Measurements from ENCODE around the gene MAPK8IP3.

MAPK8IP3 gene

DNA sequence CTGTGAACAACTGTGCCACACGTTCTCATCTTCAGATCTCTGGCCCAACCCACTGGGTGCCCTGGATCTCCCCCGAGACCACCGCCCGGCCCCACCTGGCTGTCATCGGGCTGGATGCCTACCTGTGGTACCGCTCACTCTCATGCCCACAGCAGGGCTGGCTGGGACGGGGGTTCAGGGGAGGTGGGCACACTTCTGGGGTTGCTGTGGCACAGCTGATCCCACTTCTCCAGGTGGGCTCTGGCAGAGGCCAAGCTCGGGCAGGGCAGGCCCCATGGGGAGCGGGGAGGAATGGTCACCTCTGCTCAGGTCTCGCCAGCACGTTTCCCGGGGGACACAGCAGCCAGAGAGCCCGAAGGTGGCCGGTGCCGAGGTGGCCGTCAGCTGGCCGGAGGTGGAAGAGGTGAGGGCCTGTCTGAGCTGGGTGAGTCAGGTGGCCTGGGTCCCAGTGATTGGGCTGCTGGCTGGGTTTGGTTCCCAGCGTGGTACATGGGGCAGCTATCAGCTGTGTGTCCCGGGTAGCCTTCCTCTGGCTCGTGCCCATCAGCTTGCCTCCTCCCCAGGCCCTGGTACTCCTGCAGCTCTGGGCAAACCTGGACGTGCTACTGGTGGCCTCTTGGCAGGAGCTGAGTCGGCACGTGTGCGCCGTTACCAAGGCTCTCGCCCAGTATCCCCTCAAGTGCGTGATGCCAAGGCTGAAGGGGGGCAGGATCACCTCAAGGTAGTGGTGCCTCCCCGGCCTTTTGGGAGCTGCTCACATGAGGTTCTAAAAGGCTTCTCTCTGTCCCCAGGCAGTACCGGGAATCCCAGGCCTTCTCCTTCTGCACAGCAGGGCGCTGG is 69.2 kb downstream of the MAPK8IP3 start:
- no peak for FAIRE-seq

DNA sequence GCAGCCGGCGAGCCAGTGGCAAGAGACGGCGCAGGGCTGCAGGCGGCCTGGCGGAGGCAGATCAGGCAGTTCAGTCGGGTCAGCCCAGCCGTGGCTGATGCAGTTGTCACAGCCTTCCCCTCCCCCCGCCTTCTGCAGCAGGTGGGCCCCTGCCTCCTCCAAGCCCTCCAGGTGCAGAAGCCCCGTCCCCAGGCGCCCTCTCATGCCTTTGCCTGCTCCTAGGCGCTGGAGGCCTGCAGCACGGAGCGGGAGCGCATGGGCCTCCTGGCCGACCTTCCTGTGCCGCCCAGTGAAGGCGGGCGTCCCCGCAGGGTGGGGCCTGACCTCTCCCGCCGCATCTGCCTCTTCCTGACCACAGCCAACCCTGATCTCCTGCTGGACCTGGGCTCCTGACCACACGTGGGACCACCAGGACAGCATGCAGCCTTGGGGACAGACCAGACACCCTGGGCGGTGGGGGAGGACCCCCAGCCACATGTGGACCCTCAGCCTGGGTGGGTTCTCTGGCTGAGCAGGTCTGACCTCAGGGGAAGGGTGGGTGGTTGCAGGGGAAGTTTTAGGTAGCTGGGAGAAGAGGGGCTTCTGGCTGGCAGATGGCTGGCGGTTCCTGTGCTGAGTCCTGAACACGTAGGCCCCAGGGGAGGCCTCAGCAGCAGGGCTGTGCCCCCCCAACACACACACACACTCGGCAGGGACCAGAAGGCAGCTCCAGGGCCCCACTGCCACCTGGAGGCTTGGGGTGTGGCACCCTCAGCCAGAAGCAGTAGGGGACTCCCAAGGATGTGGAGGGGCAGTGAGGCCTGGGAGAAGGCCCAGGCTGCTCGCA is 70.1 kb downstream of the MAPK8IP3 start:
- no peak for FAIRE-seq

DNA sequence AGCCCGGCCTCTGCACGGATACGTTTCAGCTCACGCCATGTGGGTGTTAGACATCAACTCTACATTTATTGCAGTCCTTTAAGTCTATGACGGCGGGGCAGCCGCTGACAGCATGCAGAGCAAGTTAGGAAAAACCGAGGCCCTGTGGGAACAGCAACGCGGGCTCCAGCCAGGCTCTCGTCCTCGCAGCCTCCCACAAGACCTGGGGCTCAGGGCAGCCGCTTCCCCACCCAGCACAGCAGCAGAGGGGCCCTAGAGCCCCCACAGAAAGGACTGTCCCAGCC is 70.6 kb downstream of the MAPK8IP3 start:
- no peak for FAIRE-seq

DNA sequence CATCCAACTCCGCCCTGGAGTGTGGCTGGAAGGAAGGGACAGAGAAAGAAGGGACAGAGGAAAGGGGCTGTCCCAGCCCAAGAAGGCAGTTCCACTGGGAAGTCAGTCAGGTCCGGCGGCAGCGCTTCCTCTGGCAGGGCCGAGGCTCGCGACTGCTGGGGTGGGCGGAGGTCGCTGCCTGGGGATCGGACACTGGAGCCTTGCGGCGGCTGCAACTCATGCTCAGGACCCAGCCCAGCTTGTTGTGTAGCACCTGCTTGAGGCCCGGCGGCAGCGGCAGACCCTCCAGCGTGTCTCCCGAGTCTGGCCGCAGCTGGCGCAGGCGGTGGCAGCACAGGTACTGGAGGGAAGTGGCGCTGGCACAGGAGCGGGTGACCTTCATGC is 71.0 kb downstream of the MAPK8IP3 start:
- FAIRE-seq = no peak

DNA sequence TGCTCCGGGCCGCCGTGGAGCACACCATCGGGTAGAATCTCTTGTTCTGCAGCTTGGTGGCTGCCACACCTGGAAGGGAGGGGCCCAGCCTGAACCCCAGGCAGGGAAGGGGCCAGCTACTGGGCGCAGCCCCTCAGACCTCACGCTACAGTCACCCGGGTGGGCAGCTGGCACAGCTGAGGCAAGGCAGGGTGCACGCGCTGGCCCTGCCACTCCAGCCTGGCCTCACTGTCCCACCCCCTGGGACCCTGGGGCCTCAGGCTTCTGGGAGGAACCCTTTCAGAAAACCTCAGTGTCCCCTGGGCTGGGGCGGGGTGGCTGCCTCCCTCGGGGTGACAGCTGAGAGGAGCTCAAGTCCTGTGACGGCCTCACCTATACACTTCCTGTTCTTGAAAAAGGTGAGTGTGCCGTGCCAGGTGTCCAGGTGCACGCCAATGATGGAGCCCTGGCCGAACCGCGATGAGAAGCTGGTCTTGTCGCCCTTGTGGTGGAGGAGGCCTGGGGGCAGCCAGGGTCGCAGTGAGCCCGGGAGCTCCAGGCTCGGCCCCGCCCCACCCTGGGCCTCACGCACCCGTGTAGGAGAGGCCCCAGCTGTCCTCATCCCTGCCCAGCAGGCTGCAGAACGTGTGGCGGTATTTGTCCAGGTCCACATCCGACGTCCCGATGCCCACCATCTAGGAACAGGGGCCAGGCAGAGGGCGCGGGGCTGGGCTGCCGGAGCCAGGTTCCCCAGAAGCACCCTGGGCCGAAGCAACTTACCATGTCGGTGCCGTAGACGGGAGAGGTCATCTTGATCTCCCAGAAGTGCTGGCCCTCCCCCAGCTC is 71.6 kb downstream of the MAPK8IP3 start:
- no peak for FAIRE-seq

DNA sequence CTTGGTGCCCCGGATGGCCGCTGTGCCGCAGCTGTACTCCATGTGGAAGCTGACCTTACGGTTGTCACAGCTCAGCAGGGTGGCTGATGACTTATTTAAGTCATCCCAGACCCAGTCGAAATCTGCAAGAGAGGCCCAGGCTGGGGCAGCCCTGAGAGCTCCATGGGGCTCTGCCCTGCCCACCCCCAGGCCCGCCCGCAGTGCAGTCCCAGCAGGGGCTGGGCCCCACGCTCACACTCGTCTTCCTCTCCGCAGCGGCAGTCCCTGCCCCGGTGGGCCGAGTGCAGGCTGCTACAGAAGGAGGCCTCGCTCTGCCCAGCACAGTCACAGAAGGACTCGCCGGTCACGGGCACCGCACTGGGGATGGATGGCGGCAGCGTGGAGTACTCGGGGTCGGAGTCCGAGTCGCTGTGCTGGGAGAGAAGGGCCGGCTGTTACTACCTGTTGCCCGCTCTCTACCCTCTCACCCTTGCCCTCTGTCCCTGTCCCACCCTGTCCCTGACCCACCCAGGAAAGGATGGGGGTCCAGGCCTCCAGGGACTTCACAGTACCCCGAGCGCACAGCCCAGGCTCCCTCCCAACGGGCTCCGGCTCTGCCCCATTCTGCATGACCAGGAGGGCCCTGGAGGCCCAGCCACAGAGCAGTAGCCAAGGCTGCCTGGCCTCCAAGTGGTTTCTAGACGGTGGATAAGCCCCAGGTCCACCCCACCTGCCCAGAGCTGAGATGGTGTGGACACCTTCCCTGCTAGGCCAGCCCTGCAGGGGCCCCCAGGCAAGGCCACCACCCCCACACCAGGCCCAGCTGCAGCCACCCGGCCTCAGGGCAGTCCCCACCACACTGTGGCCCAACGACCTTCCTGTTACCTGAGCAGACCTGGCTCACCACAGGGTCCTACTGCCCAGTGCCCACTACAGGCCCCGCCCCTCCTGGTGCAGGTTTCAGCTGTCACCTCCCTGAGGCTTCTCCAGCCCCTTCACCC is 72.5 kb downstream of the MAPK8IP3 start:
- FAIRE-seq = no peak

DNA sequence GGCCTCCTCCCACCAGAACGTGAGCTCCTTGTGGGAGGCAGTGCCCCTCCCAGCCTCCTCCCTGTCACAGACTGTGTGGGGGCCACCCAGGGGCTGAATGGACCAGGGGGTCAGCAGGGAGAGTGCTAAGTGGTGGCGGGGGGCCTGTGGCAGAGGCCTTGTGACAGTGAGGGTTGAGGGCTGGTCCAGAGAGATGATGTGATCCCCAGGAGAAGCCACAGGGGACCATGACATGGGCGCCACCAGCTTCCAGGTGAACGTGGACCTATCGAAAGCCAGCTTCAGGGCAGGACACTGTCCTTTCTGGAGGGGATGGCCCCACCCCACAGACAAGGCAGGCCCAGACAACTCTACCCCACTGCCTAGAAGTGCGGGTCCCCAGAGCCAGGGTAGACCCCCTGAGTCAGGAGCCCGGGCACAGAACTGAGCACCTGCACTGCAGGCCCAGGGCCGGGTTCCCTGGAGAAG is 73.3 kb downstream of the MAPK8IP3 start:
- FAIRE-seq = no peak

DNA sequence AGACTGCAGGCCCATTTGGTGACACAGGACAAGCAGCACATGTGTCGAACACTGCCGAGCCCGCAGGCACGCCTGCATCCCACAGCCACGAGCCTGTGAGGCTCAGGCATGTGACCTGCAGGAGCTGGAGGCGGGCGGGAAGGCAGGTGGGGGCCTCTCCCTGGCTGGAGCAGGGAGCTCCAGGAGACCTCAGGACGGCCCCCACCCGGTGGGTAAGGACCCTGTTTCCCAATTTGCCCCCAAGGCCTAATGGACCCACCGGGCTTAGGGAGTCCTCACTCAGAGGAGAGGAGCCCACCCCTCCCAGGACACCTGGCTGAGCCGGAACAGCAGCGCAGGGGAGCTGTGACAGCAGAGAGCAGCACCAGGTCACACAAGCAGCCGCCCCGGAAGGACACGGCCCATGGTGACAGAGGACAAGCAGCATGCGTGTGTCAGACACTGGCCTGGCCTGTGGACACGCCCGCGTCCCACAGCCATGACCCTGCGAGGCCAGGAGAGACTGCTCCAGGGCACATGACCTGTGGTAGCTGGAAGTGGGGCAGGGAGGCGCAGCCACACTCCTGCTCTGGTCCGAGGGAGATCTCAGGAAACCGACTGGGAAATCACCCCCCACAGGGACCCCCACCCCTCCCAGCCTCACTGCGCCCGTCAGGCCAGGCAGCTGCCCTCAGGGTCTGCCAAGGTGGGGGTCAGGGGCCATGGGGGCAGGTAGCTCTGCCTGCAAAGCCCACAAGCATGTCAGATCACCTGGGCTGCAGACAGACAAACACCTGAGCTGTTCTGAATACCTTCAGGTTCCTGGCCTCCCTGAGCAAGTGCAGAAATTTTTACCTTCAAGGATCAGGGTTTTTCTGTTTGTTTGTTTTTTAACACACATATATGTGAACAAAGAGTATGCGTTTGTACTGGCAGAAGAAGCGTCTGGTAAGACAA is 74.0 kb downstream of the MAPK8IP3 start:
- no peak for FAIRE-seq

DNA sequence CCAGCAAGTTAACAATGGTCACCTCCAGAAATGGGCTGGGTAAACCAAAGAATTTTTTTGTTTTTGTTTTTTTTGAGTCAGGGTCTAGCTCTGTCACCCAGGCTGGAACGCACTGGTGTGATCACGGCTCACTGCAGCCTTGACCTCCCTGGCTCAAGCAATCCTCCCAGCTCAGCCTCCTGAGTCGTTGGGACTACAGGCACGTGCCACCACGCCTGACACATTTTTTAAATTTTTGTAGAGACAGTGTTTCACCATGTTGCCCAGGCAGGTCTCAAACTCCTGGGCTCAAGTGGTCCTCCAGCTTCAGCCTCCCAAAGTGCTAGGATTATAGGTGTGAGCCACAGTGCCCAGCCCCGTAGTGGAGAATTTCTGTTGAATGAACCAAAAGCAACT is 74.7 kb downstream of the MAPK8IP3 start:
- FAIRE-seq = no peak

DNA sequence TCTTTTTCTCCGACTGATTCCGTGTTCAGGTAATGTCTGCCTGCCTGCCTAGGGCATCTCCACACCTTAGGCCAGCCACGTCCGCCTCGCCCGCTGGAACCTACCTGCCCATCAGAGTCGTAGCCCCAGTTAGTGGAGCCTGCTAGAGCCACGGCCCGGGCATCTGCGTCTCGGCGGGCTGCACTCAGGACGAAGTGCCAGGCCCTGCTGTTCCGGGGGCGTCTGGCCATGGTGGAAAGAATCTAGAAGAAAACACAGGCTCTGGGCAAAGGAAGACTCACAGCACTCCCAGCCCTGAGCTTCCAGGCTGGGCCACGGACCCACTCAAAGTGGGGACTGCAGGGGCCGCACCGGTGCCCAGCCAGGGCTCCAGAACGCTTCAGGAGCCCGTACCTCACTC is 75.3 kb downstream of the MAPK8IP3 start:
- FAIRE-seq = no peak

DNA sequence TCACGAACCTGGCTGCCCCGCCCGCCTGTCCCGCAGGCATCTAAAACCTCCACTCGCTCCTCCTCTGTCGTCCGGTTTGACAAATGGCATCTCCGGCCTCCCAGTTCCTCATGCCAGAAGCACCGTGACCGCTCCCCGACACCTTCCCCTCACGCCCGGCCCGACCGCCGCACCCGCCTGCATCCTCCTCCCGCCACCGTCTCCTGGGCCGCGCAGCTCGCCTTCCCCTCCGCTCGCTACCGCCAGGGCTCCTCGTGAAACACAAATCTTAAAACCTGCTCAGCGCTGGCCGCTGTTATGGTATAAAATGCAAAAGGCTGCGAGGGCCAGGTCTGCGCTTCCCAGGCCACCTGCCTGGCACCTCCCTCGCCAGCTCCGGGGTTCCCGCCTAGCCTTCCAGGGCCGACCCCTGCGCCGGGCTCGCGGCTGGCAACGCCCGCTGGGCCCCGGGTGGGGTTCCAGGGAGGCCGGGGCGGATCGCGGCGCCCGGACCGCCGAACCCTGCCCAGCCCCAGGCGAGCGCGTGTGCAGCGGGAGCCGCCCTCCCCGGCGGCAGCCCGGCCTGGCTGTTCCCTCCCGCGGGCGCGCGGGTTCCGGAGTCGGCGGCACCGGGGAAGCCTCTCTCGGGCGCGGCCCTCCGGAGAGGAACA is 75.9 kb downstream of the MAPK8IP3 start:
- FAIRE-seq = no peak

DNA sequence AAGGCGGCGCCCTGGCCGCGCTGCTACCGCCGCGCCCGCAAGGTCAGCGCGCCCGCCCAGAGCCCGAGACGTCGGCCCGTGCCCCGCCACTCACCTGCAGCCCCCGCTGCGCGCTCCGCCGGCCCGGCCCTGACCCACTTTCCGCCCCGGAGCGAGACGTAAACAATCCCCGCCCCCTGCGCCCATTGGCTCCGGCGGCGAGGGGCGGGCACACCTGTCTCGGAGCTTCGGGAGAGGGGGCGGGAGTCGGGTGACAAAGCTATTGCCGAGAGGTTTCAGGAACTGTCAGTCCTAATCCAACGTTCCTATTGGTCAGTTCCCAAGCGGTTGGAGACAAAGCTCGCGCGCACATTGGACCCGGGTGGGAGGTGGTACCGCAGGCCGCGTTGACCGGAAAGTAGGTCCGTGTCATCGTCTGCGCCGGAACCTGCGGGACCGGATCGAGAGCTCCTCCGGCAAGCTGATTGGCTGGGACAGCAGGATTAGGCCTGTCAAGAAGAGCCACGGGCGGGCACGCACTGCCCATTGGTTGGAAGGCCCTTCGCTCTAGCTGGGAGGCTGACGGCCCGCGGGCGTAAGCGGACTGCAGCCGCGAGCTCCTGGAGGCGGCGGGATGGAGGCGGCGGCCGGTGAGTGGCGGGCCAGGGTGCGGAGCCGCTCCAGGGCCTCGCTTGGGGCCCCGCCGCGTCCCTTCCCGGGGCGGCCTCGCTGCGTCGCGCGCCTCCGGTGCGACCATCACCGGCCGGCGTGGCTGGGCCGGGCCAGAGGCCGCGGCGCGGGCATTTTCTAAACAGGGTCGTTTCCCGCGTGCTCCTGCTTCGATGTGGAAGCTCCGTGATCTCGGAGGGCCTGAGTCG is 76.6 kb downstream of the MAPK8IP3 start, which contains the start of the genes NUBP2 and SPSB3:
TSS of gene NUBP2 (plus strand) at position 553 of the 857 bp plus-strand sequence. CDS start at position 614, 61 bp downstream.
TSS of gene SPSB3 (minus strand) at position 164 of the 857 bp plus-strand sequence. CDS start 1,088 bp downstream, outside the sequence.
- FAIRE-seq = peak; percentile 96

DNA sequence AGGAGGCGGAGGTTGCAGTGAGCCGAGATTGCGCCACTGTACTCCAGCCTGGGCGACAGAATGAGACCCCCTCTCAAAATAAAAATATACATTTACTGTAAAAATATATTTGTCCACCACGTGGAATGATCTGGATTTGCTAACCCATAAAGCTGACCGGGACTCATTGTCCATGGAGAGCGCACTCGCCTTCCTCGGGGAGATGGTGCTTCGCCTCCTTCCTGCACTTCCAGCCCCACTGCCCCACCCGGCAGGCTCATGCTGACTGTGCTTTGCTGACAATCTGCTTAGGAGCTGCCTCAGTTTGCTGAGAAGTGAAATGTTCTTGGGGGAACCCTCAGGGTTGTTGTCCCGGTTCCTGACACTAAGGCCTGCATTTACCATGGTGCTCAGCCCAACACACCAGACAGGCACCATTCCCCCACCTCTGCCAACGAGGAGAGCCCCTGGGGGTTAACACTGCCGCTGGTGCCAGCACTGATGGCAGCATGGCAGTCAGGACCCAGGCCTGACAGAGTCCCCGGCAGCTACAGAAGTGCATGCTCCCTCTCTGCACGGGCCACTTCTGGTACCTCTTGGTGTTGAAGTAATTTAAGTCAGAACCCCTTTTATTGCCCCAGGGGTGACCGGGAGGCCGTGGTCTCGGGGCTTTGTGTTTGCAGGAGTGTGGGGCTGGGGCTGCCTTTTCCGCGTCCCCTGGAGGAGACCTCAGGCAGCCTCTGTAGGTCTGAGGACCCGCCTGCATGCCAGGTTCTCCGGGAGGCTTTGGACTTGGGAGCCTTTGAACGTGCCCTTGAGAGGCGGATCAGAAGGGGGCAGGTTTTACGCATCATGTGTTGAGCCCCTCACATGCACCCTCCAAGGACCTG is 79.2 kb downstream of the MAPK8IP3 start:
- no peak for FAIRE-seq

DNA sequence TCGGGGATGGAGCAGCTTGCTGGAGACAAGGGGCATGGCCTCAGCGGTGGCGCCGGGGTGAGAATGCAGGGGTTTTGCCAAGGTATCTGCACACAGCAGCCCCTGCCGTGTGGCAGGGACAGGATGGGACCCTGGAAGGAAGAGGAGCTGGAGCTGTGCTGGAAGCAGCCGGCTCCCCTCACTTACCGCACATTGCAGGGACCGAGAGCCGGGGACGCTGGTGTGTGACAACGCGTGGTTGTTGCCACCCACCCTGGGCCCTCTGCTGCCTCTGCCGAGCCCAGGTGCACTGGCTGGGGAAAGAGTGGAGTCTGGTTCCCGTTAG is 79.8 kb downstream of the MAPK8IP3 start:
- FAIRE-seq = no peak

DNA sequence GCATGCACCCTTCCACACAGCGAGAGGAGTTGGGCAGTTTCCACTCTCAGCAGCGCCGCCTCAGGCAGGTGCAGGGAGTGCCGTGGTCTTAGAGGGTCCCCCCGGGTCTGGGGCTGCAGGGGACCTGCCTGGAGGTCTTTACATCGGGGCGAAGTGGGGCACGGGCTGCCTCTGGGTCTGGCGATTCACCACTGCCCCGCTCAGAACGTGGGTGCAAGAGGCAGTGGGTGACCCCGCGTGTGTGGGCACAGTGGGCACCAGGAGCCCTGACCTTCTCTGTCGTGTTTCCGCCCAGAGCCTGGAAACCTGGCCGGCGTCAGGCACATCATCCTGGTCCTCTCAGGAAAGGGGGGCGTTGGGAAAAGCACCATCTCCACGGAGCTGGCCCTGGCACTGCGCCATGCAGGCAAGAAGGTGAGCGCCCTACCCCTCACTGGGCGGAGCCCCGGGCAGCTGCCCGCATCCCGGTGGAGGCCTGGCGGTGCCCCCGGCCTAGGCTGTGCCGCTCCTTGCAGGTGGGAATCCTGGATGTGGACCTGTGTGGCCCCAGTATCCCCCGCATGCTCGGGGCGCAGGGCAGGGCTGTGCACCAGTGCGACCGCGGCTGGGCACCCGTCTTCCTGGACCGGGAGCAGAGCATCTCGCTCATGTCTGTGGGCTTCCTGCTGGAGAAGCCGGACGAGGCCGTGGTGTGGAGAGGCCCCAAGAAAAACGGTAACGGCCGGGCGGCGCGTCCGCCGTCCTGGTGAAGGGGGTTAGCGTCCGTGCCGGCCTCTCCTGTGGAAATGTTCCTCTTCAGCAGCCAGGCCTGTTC is 80.5 kb downstream of the MAPK8IP3 start:
- no peak for FAIRE-seq

DNA sequence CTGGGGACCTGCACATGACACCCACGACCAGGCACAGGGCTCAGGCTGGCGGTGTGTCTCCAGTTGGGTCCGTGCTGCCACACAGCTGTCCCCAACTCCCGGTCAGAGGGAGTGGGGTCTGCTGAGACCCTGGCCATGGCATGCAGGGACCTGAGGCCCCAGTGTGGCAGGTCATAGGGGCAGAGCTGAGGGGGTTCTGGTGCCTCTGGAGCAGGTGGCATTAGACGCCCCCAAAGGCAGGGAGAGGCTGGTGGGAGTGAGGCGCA is 81.0 kb downstream of the MAPK8IP3 start:
- no peak for FAIRE-seq

DNA sequence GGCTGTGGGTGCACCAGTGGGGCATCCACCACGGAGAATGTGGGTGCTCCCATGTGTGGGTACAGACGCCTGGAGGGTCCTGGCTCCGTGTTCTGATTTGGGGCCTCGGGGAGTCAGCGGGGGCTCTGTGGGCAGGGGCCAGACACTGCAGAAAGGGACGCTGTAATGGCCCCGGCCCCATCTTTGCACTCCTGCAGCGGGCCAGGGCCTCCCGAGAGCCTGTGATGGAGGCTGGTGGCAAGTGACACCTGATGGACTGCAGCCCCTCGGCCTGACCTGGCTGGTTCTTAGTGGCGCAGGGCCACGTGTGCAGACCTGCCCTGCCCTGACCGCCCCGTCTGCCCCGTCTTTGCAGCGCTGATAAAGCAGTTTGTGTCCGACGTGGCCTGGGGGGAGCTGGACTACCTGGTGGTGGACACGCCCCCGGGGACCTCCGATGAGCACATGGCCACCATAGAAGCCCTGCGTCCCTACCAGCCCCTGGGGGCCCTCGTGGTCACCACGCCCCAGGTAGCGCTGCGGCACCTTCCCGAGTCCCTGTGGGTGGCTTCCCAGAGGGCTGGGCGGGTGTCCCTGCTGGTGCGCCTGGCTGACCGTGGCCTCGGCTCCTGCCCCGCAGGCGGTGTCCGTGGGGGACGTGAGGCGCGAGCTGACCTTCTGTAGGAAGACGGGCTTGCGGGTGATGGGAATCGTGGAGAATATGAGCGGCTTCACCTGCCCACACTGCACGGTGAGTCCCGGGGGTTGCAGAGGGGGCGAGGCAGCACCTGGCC is 81.5 kb downstream of the MAPK8IP3 start:
- no peak for FAIRE-seq

All from colon (tissue), 2 donors.